ENCODE measurements around the gene SURF2.
"Not testable (repeated sequence)": the region's sequence is repeated elsewhere in the genome, so short reads cannot be mapped to it uniquely, and the experiment has no call there.

SURF2 gene

DNA sequence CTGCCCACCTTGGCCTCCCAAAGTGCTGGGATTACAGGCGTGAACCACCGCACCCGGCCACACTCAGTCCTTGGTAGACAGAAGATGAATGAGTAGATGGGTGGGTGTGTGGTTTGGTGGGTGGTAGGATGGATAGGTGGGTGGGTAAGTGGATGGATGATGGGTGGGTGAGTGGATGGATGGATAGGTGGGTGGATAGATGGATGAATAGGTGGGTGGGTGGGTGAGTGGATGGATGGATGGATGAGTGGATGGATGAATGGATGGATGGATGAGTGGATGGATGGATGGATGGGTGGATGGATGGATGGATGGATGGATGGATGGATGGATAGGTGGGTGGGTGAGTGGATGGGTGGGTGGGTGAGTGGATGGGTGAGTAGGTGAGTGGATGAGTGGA is 36.0 kb downstream of the SURF2 start:
- H3K4me3 ChIP-seq (ENCODE audit: low read length); H3K9ac ChIP-seq (ENCODE audit: low read depth, low read length); H3K36me3 ChIP-seq (ENCODE audit: insufficient read depth, low read length); H3K27me3 ChIP-seq (ENCODE audit: insufficient read depth, low read length); H3K4me1 ChIP-seq (ENCODE audit: insufficient read depth, low read length); H3K9me3 ChIP-seq (ENCODE audit: insufficient read depth, low read depth, low read length); H3K27ac ChIP-seq (ENCODE audit: low read depth, low read length): not testable (repeated sequence)
- WGBS: 93% methylated on average over 3 of the region's 3 CpGs

DNA sequence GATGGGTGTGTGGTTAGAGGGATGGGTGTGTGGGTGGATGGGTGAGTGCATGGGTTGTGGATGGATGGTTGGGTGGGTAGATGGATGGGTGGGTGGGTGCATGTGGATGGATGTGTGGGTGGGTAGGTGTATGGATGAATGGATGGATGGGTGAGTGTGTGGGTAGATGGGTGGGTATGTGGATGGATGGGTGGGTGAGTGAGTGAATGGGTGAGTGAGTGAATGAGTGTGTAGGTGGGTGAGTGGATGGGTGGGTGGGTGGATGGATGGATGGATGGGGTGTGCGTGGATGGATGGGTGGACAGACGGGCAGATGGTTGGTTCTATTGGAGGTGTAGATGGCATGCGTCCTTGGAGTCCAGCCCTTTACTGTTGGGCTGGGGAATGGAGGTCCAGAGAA is 37.0 kb downstream of the SURF2 start:
- H3K36me3 ChIP-seq (ENCODE audit: insufficient read depth, low read length): no peaks in the 10 kb centered on the region
- no peak overlapping the region for H3K9ac ChIP-seq (ENCODE audit: low read depth, low read length)
- no peaks in the 10 kb centered on the region for H3K9me3 ChIP-seq (ENCODE audit: insufficient read depth, low read depth, low read length)
- H3K4me3 ChIP-seq (ENCODE audit: low read length): no peak overlapping the region
- H3K27ac ChIP-seq (ENCODE audit: low read depth, low read length): no peak overlapping the region
- no peaks in the 10 kb centered on the region for H3K27me3 ChIP-seq (ENCODE audit: insufficient read depth, low read length)
- no peaks in the 10 kb centered on the region for H3K4me1 ChIP-seq (ENCODE audit: insufficient read depth, low read length)
- 90% methylated on average over 3 of the region's 3 CpGs for WGBS

DNA sequence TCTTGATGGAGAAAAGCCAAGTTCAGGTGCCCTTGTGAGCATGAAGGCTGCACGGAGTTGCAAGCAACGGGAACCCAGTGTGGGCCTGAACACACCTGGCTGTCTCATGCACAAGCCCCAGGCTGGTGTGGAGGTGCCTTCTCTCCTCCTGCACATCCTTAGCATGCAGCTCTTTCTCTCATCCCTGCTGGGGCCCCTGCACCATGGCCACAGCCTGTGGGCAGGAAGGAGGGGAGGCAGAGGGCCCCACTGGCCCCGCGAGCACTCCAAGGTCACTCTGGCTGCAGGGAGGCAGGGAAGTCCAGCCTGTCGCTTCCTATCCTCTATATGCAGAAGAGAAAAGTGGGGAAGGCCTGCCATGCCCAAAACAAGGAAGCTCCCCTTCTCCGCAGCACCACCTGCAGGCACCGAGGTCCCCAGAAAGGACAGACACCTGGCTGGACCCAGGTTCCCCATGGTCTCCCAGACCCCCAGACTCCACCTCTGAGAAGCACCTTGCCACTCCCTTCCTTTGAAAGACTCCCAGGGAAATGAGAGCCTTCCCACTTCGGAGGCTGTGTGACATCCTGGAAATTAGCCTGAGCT is 38.4 kb downstream of the SURF2 start:
- Histone ChIP-seq H3K9ac (ENCODE audit: low read depth, low read length) (no peak overlapping the region), H3K4me3 (ENCODE audit: low read length) (no peak overlapping the region), H3K27me3 (ENCODE audit: insufficient read depth, low read length) (no peaks in the 10 kb centered on the region), H3K27ac (ENCODE audit: low read depth, low read length) (no peak overlapping the region), H3K4me1 (ENCODE audit: insufficient read depth, low read length) (no peaks in the 10 kb centered on the region), H3K9me3 (ENCODE audit: insufficient read depth, low read depth, low read length) (no peaks in the 10 kb centered on the region), H3K36me3 (ENCODE audit: insufficient read depth, low read length) (no peaks in the 10 kb centered on the region)
- WGBS: 67% methylated on average over 8 of the region's 8 CpGs

DNA sequence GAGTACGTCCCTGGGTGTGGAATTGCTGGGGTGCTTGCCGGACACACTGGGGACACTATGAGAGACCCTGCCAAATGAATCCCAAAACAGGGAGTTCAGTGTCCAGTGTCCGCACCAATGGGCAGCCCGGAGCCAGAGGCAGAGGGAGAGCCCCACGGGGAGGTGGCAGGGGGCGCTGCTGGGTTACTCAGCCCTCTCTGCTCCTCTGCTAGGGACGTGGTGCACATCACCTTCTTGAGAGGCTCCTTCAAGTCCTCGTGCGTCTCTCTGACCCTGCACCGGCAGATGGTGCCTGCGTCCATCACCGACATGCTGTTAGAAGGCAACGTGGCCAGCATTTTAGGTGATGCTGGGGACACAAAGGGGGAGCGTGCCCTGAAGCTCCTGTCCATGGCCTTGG is 40.6 kb downstream of the SURF2 start:
- Histone ChIP-seq H3K4me3 (ENCODE audit: low read length) (no peak overlapping the region), H3K27ac (ENCODE audit: low read depth, low read length) (no peak overlapping the region), H3K9me3 (ENCODE audit: insufficient read depth, low read depth, low read length) (no peaks in the 10 kb centered on the region), H3K27me3 (ENCODE audit: insufficient read depth, low read length) (no peaks in the 10 kb centered on the region), H3K9ac (ENCODE audit: low read depth, low read length) (no peak overlapping the region), H3K36me3 (ENCODE audit: insufficient read depth, low read length) (no peaks in the 10 kb centered on the region), H3K4me1 (ENCODE audit: insufficient read depth, low read length) (no peaks in the 10 kb centered on the region)
- 42% methylated on average over 14 of the region's 14 CpGs for WGBS

DNA sequence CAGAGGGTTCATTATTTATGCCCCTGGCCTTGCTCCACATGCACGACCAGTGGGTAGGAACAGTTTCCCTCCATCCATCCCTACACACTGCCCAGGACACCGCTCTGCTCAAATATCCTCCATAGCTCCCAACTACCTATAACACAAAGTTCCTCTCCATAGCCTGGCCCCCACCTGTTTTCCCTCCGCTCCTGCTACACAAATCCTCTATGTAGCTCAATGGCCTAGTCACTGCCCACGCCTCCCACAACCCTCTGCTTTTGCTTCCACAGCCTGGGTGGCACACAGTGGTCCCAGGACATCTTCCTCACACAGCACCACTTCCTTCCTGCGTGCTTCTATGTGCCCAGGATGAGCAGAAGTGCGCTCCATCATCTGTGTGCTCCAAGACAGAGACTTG is 41.0 kb downstream of the SURF2 start:
- H3K4me1 ChIP-seq (ENCODE audit: insufficient read depth, low read length): no peaks in the 10 kb centered on the region
- no peak overlapping the region for H3K4me3 ChIP-seq (ENCODE audit: low read length)
- no peaks in the 10 kb centered on the region for H3K27me3 ChIP-seq (ENCODE audit: insufficient read depth, low read length)
- H3K9ac ChIP-seq (ENCODE audit: low read depth, low read length): no peak overlapping the region
- no peaks in the 10 kb centered on the region for H3K9me3 ChIP-seq (ENCODE audit: insufficient read depth, low read depth, low read length)
- WGBS: 85% methylated on average over 6 of the region's 6 CpGs
- no peak overlapping the region for H3K27ac ChIP-seq (ENCODE audit: low read depth, low read length)
- no peaks in the 10 kb centered on the region for H3K36me3 ChIP-seq (ENCODE audit: insufficient read depth, low read length)

DNA sequence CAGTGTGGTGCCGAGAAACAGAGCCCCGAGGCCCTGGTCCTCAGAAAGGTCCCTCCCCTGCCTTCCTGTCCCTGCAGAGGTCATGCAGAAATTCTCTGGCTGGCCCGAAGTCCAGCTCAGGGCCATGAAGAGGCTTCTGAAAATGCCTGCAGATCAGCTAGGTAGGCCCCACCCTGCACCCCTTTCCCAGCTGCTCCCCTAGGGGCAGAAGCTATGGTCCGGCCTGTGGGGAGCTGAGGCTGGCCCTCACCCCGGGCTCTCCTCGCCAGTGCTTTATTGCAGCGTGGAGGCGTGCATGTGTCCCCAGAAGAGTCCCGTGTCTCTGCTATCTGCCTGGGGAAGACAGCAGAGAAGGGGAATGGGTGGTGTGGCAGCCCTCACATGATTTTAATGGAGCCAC is 41.5 kb downstream of the SURF2 start:
- H3K9ac ChIP-seq (ENCODE audit: low read depth, low read length): no peak overlapping the region
- no peaks in the 10 kb centered on the region for H3K36me3 ChIP-seq (ENCODE audit: insufficient read depth, low read length)
- H3K4me3 ChIP-seq (ENCODE audit: low read length): no peak overlapping the region
- no peaks in the 10 kb centered on the region for H3K4me1 ChIP-seq (ENCODE audit: insufficient read depth, low read length)
- no peaks in the 10 kb centered on the region for H3K9me3 ChIP-seq (ENCODE audit: insufficient read depth, low read depth, low read length)
- no peaks in the 10 kb centered on the region for H3K27me3 ChIP-seq (ENCODE audit: insufficient read depth, low read length)
- no peak overlapping the region for H3K27ac ChIP-seq (ENCODE audit: low read depth, low read length)
- 79% methylated on average over 9 of the region's 9 CpGs for WGBS

DNA sequence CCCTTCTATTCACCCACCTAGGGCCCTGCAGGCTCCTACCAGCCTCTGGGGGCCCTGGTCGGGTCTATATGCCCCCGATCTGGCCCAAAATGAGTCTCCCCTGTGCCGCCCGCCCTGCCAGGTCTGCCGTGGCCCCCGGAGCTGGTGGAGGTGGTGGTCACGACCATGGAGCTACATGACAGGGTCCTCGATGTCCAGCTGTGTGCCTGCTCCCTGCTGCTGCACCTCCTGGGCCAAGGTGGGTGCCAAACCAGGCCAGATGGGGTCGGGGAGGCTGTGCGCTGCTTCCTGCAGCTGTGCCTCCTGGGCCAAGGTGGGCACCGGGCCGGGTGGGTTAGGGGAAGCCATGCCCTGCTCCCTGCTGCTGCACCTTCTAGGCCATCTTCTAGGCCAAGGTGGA is 43.9 kb downstream of the SURF2 start:
- Histone ChIP-seq H3K36me3 (ENCODE audit: insufficient read depth, low read length) (peaks cover 8% of the 10 kb centered on the region), H3K4me1 (ENCODE audit: insufficient read depth, low read length) (no peaks in the 10 kb centered on the region), H3K4me3 (ENCODE audit: low read length) (no peak overlapping the region), H3K9me3 (ENCODE audit: insufficient read depth, low read depth, low read length) (no peaks in the 10 kb centered on the region), H3K9ac (ENCODE audit: low read depth, low read length) (no peak overlapping the region), H3K27ac (ENCODE audit: low read depth, low read length) (no peak overlapping the region), H3K27me3 (ENCODE audit: insufficient read depth, low read length) (no peaks in the 10 kb centered on the region)
- 93% methylated on average over 12 of the region's 12 CpGs for WGBS

DNA sequence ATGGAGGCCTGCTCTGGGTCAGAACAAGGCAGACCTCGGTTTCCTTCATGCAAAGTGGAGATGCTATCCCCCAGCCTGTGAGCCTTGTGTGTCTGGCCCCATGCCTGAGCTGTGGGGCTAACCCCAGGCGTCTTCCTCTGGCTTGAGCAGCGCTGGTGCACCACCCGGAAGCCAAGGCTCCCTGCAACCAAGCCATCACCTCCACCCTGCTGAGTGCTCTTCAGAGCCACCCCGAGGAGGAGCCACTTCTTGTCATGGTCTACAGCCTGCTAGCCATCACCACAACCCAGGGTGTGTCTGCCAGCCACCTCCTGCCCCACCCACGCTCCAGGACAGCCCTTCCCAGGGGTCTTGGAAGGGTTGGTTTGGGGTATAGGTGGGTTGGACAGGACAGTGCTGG is 45.2 kb downstream of the SURF2 start:
- H3K9ac ChIP-seq (ENCODE audit: low read depth, low read length): no peak overlapping the region
- no peak overlapping the region for H3K4me3 ChIP-seq (ENCODE audit: low read length)
- 94% methylated on average over 6 of the region's 6 CpGs for WGBS
- H3K27ac ChIP-seq (ENCODE audit: low read depth, low read length): no peak overlapping the region
- H3K36me3 ChIP-seq (ENCODE audit: insufficient read depth, low read length): peaks cover 21% of the 10 kb centered on the region
- no peaks in the 10 kb centered on the region for H3K4me1 ChIP-seq (ENCODE audit: insufficient read depth, low read length)
- no peaks in the 10 kb centered on the region for H3K9me3 ChIP-seq (ENCODE audit: insufficient read depth, low read depth, low read length)
- no peaks in the 10 kb centered on the region for H3K27me3 ChIP-seq (ENCODE audit: insufficient read depth, low read length)

DNA sequence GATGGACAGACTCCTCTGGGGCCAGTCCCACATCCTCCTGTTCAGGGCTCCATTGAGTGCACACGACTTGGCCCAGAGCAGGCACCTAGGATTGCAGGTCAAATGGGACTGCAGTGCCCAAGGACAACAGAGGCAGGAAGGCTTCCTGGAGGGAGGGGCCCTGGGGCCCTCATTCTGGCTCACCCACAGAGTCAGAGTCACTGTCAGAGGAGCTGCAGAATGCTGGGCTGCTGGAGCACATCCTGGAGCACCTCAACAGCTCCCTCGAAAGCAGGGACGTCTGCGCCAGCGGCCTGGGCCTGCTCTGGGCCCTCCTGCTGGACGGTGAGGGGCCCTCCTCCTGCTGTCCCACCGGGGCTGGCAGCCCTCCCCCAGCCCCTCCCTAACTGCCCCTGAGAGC is 46.3 kb downstream of the SURF2 start:
- Histone ChIP-seq H3K4me3 (ENCODE audit: low read length) (no peak overlapping the region), H3K36me3 (ENCODE audit: insufficient read depth, low read length) (peaks cover 29% of the 10 kb centered on the region)

DNA sequence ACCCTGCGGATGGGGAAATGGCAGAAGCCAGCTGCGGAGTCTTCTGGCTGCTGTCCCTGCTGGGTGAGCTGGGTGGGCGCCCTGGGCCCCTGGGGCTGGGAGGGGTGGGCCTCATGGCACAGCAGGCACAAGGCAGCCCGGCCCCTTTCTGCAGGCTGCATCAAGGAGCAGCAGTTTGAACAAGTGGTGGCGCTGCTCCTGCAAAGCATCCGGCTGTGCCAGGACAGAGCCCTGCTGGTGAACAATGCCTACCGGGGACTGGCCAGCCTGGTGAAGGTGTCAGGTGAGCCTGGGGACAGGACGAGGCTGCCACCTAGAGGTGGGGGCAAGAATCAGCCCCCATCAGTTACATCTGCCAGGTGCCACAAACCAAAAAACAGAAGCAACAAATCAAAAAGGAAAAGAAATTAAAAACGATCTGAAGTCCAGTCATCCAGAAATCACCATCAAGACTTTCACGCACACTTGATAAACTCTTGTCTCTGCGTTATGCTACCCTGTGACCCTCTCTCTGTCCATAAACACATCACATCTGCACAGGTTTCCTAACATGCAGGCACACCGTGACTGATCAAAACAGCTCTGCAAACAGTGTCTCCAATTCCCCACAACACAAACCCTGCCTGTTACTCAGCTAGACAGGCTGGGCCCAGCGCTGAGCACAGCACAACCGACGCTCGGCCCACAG is 47.6 kb downstream of the SURF2 start:
- no peak overlapping the region for H3K9ac ChIP-seq (ENCODE audit: low read depth, low read length)
- peaks cover 40% of the 10 kb centered on the region for H3K36me3 ChIP-seq (ENCODE audit: insufficient read depth, low read length)
- H3K27me3 ChIP-seq (ENCODE audit: insufficient read depth, low read length): no peaks in the 10 kb centered on the region
- H3K4me1 ChIP-seq (ENCODE audit: insufficient read depth, low read length): no peaks in the 10 kb centered on the region
- H3K9me3 ChIP-seq (ENCODE audit: insufficient read depth, low read depth, low read length): no peaks in the 10 kb centered on the region
- WGBS: 86% methylated on average over 16 of the region's 16 CpGs
- no peak overlapping the region for H3K4me3 ChIP-seq (ENCODE audit: low read length)
- no peak overlapping the region for H3K27ac ChIP-seq (ENCODE audit: low read depth, low read length)

More for the DNA sequence above, 46.3 kb downstream of the SURF2 start:
- WGBS: 88% methylated on average over 7 of the region's 7 CpGs
- no peaks in the 10 kb centered on the region for H3K9me3 ChIP-seq (ENCODE audit: insufficient read depth, low read depth, low read length)
- no peaks in the 10 kb centered on the region for H3K27me3 ChIP-seq (ENCODE audit: insufficient read depth, low read length)
- no peak overlapping the region for H3K9ac ChIP-seq (ENCODE audit: low read depth, low read length)
- H3K27ac ChIP-seq (ENCODE audit: low read depth, low read length): no peak overlapping the region
- H3K4me1 ChIP-seq (ENCODE audit: insufficient read depth, low read length): no peaks in the 10 kb centered on the region

DNA sequence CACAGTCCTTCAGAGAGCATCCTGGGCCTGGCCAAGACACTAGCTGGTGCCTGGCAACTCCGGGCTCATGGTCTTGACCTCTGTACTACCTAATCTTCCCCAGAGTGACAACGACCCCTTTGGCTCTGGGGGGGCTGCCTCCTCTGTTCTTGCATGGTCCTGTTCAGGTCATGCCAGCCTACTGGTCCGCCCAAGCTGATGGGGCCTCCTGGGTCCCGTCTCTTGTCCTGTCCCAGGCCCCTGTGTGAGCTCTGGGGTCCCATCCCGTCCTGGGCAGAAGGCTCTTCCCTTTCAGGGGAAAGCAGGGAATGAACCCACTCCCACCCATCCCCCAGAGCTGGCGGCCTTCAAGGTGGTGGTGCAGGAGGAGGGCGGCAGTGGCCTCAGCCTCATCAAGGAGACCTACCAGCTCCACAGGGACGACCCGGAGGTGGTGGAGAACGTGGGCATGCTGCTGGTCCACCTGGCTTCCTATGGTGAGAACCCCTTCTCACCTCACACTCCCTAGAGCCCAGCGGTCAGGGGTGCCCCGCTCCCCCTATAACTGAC is 48.2 kb downstream of the SURF2 start:
- Histone ChIP-seq H3K27me3 (ENCODE audit: insufficient read depth, low read length) (no peaks in the 10 kb centered on the region), H3K9ac (ENCODE audit: low read depth, low read length) (no peak overlapping the region), H3K27ac (ENCODE audit: low read depth, low read length) (no peak overlapping the region), H3K9me3 (ENCODE audit: insufficient read depth, low read depth, low read length) (no peaks in the 10 kb centered on the region), H3K4me1 (ENCODE audit: insufficient read depth, low read length) (no peaks in the 10 kb centered on the region), H3K36me3 (ENCODE audit: insufficient read depth, low read length) (peaks cover 45% of the 10 kb centered on the region), H3K4me3 (ENCODE audit: low read length) (no peak overlapping the region)
- 92% methylated on average over 12 of the region's 12 CpGs for WGBS
